ENCODE measurements around the gene SMAD3.

SMAD3 gene

GRCh38 chr15:67047149-67047661, 18.2 kb upstream of the SMAD3 start:
- Histone ChIP-seq H3K9me3 (ENCODE audit: severe bottlenecking) (no peaks in the 10 kb centered on the region), H3K27me3 (ENCODE audit: insufficient read depth, low read depth, severe bottlenecking) (no peaks in the 10 kb centered on the region), H3K36me3 (no peaks in the 10 kb centered on the region), H3K27ac (no peak overlapping the region), H3K4me3 (ENCODE audit: low read depth, low read length) (no peak overlapping the region)
- DNase-seq, result no peak
- TF ChIP-seq, protein P1, sequence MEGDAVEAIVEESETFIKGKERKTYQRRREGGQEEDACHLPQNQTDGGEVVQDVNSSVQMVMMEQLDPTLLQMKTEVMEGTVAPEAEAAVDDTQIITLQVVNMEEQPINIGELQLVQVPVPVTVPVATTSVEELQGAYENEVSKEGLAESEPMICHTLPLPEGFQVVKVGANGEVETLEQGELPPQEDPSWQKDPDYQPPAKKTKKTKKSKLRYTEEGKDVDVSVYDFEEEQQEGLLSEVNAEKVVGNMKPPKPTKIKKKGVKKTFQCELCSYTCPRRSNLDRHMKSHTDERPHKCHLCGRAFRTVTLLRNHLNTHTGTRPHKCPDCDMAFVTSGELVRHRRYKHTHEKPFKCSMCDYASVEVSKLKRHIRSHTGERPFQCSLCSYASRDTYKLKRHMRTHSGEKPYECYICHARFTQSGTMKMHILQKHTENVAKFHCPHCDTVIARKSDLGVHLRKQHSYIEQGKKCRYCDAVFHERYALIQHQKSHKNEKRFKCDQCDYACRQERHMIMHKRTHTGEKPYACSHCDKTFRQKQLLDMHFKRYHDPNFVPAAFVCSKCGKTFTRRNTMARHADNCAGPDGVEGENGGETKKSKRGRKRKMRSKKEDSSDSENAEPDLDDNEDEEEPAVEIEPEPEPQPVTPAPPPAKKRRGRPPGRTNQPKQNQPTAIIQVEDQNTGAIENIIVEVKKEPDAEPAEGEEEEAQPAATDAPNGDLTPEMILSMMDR (IDR thresholded peaks at IDR 0.05; ENCODE audit: low read depth, low read length), result no peak

GRCh38 chr15:67048281-67049279, 16.8 kb upstream of the SMAD3 start:
- H3K36me3 ChIP-seq, result no peaks in the 10 kb centered on the region
- no peaks in the 10 kb centered on the region for H3K27me3 ChIP-seq (ENCODE audit: insufficient read depth, low read depth, severe bottlenecking)
- no peak for DNase-seq
- TF ChIP-seq, protein P1 (IDR thresholded peaks at IDR 0.05; ENCODE audit: low read depth, low read length), result no peak
- no peak overlapping the region for H3K4me3 ChIP-seq (ENCODE audit: low read depth, low read length)
- no peaks in the 10 kb centered on the region for H3K9me3 ChIP-seq (ENCODE audit: severe bottlenecking)
- no peak overlapping the region for H3K27ac ChIP-seq

GRCh38 chr15:67049351-67050044, 15.9 kb upstream of the SMAD3 start:
- no peak overlapping the region for H3K27ac ChIP-seq
- no peak overlapping the region for H3K4me3 ChIP-seq (ENCODE audit: low read depth, low read length)
- no peaks in the 10 kb centered on the region for H3K36me3 ChIP-seq
- TF ChIP-seq, protein P1 (IDR thresholded peaks at IDR 0.05; ENCODE audit: low read depth, low read length), result no peak
- no peak for DNase-seq
- no peaks in the 10 kb centered on the region for H3K27me3 ChIP-seq (ENCODE audit: insufficient read depth, low read depth, severe bottlenecking)
- no peaks in the 10 kb centered on the region for H3K9me3 ChIP-seq (ENCODE audit: severe bottlenecking)

DNA sequence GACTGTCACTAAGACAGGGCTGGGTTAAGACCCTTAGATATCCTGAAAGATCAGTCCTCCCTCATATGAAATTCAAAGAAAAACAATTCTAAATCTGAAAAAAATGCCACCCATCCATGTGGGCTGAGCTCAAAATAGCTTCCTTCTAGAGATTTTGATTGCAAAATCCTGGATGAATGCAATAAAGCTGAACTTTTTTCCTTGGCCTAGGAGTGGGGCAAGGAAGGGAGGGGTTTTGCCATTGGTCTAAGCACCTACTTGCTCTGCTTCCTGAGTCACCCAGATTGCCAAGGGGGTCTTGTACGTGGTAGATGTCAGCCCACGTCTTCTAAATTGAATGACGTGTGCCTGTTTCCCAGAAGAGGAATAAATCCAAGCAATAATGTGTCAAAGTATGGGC, 15.3 kb upstream of the SMAD3 start:
- Histone ChIP-seq H3K9me3 (ENCODE audit: severe bottlenecking) (no peaks in the 10 kb centered on the region), H3K27ac (no peak overlapping the region), H3K4me3 (ENCODE audit: low read depth, low read length) (no peak overlapping the region), H3K36me3 (no peaks in the 10 kb centered on the region), H3K27me3 (ENCODE audit: insufficient read depth, low read depth, severe bottlenecking) (no peaks in the 10 kb centered on the region)
- TF ChIP-seq, protein P1 (IDR thresholded peaks at IDR 0.05; ENCODE audit: low read depth, low read length), result no peak
- DNase-seq, result no peak

DNA sequence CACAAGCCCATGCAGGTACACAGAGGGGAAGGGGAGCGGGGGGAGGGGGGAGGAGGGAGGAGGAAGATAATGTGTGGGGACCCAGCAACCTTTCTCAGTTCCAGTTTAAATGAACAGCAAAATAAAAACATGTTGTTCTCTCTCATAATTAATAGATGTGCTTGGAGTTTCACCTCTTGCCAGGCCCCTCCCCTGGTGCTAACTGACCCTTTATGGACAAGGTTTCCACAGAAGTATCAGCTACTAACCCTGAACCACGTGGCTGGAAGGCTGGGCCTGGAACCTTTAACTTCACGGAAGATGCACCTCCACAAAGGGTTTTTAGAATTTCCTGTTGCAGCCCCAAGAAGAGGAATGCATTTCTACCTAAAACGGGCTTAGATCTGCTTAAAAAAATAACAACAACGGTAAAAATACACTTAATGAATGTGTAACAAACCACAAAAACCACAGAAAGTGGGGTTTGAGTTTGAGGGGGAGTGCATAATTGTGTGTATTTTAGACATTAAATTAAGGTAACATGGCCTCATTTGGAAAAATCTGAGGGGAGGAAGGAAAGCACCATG, 14.8 kb upstream of the SMAD3 start:
- no peak overlapping the region for H3K27ac ChIP-seq
- no peaks in the 10 kb centered on the region for H3K9me3 ChIP-seq (ENCODE audit: severe bottlenecking)
- H3K36me3 ChIP-seq, result no peaks in the 10 kb centered on the region
- TF ChIP-seq, protein P1 (IDR thresholded peaks at IDR 0.05; ENCODE audit: low read depth, low read length), result no peak
- H3K27me3 ChIP-seq (ENCODE audit: insufficient read depth, low read depth, severe bottlenecking), result no peaks in the 10 kb centered on the region
- H3K4me3 ChIP-seq (ENCODE audit: low read depth, low read length), result no peak overlapping the region
- no peak for DNase-seq
